ENCODE results near the gene FOXD3. TPM values are rescaled to one million over a fixed set of nuclear protein-coding genes. Genes with fewer than 3 reads are reported as not detected.
"Not testable (repeated sequence)": the region's sequence is repeated elsewhere in the genome, so short reads cannot be mapped to it uniquely, and the experiment has no call there.

Gene FOXD3
- total RNA-seq, 1 donor from 2014 or later = 5.2 TPM

GRCh38 chr1:63327417-63328054 is 5.2 kb downstream of the FOXD3 start:
- no peak overlapping the region for H3K9ac ChIP-seq (ENCODE audit: low read depth in 1 of 3, low read length in 3 of 3)
- no peak overlapping the region for H3K4me3 ChIP-seq (ENCODE audit: low read length in 3 of 3)
- peaks cover 87 to 91% (median 90%) of the 10 kb centered on the region in 3 donors for H3K27me3 ChIP-seq (ENCODE audit: control insufficient read depth in 3 of 3, insufficient read depth in 3 of 3, low read length in 3 of 3)
- no peaks in the 10 kb centered on the region for H3K36me3 ChIP-seq (ENCODE audit: control insufficient read depth in 3 of 3, insufficient read depth in 3 of 3, low read length in 3 of 3)
- H3K9me3 ChIP-seq (ENCODE audit: control insufficient read depth in 3 of 3, low read length in 3 of 3) = no peaks in the 10 kb centered on the region
- H3K4me1 ChIP-seq (ENCODE audit: control insufficient read depth in 3 of 3, insufficient read depth in 3 of 3, low read length in 3 of 3) = peaks cover 0 to 18% (median 9%) of the 10 kb centered on the region in 3 donors
- H3K27ac ChIP-seq (ENCODE audit: low read depth, low read length) = no peak overlapping the region

- Histone ChIP-seq H3K4me1 (ENCODE audit: control insufficient read depth in 3 of 3, insufficient read depth in 3 of 3, low read length in 3 of 3) (peaks cover 0 to 16% (median 7%) of the 10 kb centered on the region in 3 donors), H3K27me3 (ENCODE audit: control insufficient read depth in 3 of 3, insufficient read depth in 3 of 3, low read length in 3 of 3) (peaks cover 83 to 90% (median 89%) of the 10 kb centered on the region in 3 donors), H3K27ac (ENCODE audit: low read depth, low read length) (no peak overlapping the region), H3K9ac (ENCODE audit: low read depth in 1 of 3, low read length in 3 of 3) (no peak overlapping the region), H3K4me3 (ENCODE audit: low read length in 3 of 3) (no peak overlapping the region), H3K36me3 (ENCODE audit: control insufficient read depth in 3 of 3, insufficient read depth in 3 of 3, low read length in 3 of 3) (no peaks in the 10 kb centered on the region), H3K9me3 (ENCODE audit: control insufficient read depth in 3 of 3, low read length in 3 of 3) (no peaks in the 10 kb centered on the region)
Measured at GRCh38 chr1:63328122-63328521, 5.8 kb downstream of the FOXD3 start.

GRCh38 chr1:63328781-63329180 is 6.4 kb downstream of the FOXD3 start:
- Histone ChIP-seq H3K4me3 (ENCODE audit: low read length in 3 of 3) (no peak overlapping the region), H3K27me3 (ENCODE audit: control insufficient read depth in 3 of 3, insufficient read depth in 3 of 3, low read length in 3 of 3) (peaks cover 83 to 87% (median 84%) of the 10 kb centered on the region in 3 donors), H3K36me3 (ENCODE audit: control insufficient read depth in 3 of 3, insufficient read depth in 3 of 3, low read length in 3 of 3) (no peaks in the 10 kb centered on the region), H3K9ac (ENCODE audit: low read depth in 1 of 3, low read length in 3 of 3) (no peak overlapping the region), H3K9me3 (ENCODE audit: control insufficient read depth in 3 of 3, low read length in 3 of 3) (no peaks in the 10 kb centered on the region), H3K27ac (ENCODE audit: low read depth, low read length) (no peak overlapping the region), H3K4me1 (ENCODE audit: control insufficient read depth in 3 of 3, insufficient read depth in 3 of 3, low read length in 3 of 3) (peaks cover 0 to 13% (median 7%) of the 10 kb centered on the region in 3 donors)

GRCh38 chr1:63329621-63330330 is 7.4 kb downstream of the FOXD3 start:
- Histone ChIP-seq H3K36me3 (ENCODE audit: control insufficient read depth in 3 of 3, insufficient read depth in 3 of 3, low read length in 3 of 3) (no peaks in the 10 kb centered on the region), H3K4me1 (ENCODE audit: control insufficient read depth in 3 of 3, insufficient read depth in 3 of 3, low read length in 3 of 3) (peaks cover 0 to 8% (median 7%) of the 10 kb centered on the region in 3 donors), H3K27ac (ENCODE audit: low read depth, low read length) (no peak overlapping the region), H3K9ac (ENCODE audit: low read depth in 1 of 3, low read length in 3 of 3) (no peak overlapping the region), H3K9me3 (ENCODE audit: control insufficient read depth in 3 of 3, low read length in 3 of 3) (no peaks in the 10 kb centered on the region), H3K27me3 (ENCODE audit: control insufficient read depth in 3 of 3, insufficient read depth in 3 of 3, low read length in 3 of 3) (peaks cover 74 to 81% (median 78%) of the 10 kb centered on the region in 3 donors), H3K4me3 (ENCODE audit: low read length in 3 of 3) (no peak overlapping the region)

GRCh38 chr1:63330331-63330916 is 8.1 kb downstream of the FOXD3 start:
- Histone ChIP-seq H3K36me3 (ENCODE audit: control insufficient read depth in 3 of 3, insufficient read depth in 3 of 3, low read length in 3 of 3) (no peaks in the 10 kb centered on the region), H3K27me3 (ENCODE audit: control insufficient read depth in 3 of 3, insufficient read depth in 3 of 3, low read length in 3 of 3) (peaks cover 75 to 77% (median 77%) of the 10 kb centered on the region in 3 donors), H3K27ac (ENCODE audit: low read depth, low read length) (no peak overlapping the region), H3K9ac (ENCODE audit: low read depth in 1 of 3, low read length in 3 of 3) (no peak overlapping the region), H3K4me1 (ENCODE audit: control insufficient read depth in 3 of 3, insufficient read depth in 3 of 3, low read length in 3 of 3) (peaks cover 0 to 8% (median 7%) of the 10 kb centered on the region in 3 donors), H3K9me3 (ENCODE audit: control insufficient read depth in 3 of 3, low read length in 3 of 3) (no peaks in the 10 kb centered on the region), H3K4me3 (ENCODE audit: low read length in 3 of 3) (no peak overlapping the region)

GRCh38 chr1:63342402-63342801 is 20.0 kb downstream of the FOXD3 start:
- no peaks in the 10 kb centered on the region for H3K36me3 ChIP-seq (ENCODE audit: control insufficient read depth in 3 of 3, insufficient read depth in 3 of 3, low read length in 3 of 3)

GRCh38 chr1:63343922-63344321 is 21.6 kb downstream of the FOXD3 start:
- no peak overlapping the region for H3K27ac ChIP-seq (ENCODE audit: low read depth, low read length)
- H3K36me3 ChIP-seq (ENCODE audit: control insufficient read depth in 3 of 3, insufficient read depth in 3 of 3, low read length in 3 of 3) = no peaks in the 10 kb centered on the region
- H3K9ac ChIP-seq (ENCODE audit: low read depth in 1 of 3, low read length in 3 of 3) = no peak overlapping the region
- H3K9me3 ChIP-seq (ENCODE audit: control insufficient read depth in 3 of 3, low read length in 3 of 3) = no peaks in the 10 kb centered on the region
- no peak overlapping the region for H3K4me3 ChIP-seq (ENCODE audit: low read length in 3 of 3)
- no peaks in the 10 kb centered on the region for H3K4me1 ChIP-seq (ENCODE audit: control insufficient read depth in 3 of 3, insufficient read depth in 3 of 3, low read length in 3 of 3)
- H3K27me3 ChIP-seq (ENCODE audit: control insufficient read depth in 3 of 3, insufficient read depth in 3 of 3, low read length in 3 of 3) = peaks cover 0 to 5% (median 3%) of the 10 kb centered on the region in 3 donors

More at GRCh38 chr1:63342402-63342801, 20.0 kb downstream of the FOXD3 start:
- Histone ChIP-seq H3K27me3 (ENCODE audit: control insufficient read depth in 3 of 3, insufficient read depth in 3 of 3, low read length in 3 of 3) (peaks cover 0 to 5% (median 3%) of the 10 kb centered on the region in 3 donors), H3K27ac (ENCODE audit: low read depth, low read length) (no peak overlapping the region), H3K9ac (ENCODE audit: low read depth in 1 of 3, low read length in 3 of 3) (no peak overlapping the region), H3K9me3 (ENCODE audit: control insufficient read depth in 3 of 3, low read length in 3 of 3) (no peaks in the 10 kb centered on the region), H3K4me3 (ENCODE audit: low read length in 3 of 3) (no peak overlapping the region), H3K4me1 (ENCODE audit: control insufficient read depth in 3 of 3, insufficient read depth in 3 of 3, low read length in 3 of 3) (no peaks in the 10 kb centered on the region)

- Histone ChIP-seq H3K27me3 (ENCODE audit: control insufficient read depth in 3 of 3, insufficient read depth in 3 of 3, low read length in 3 of 3) (peaks cover 3 to 11% (median 8%) of the 10 kb centered on the region in 3 donors), H3K36me3 (ENCODE audit: control insufficient read depth in 3 of 3, insufficient read depth in 3 of 3, low read length in 3 of 3) (no peaks in the 10 kb centered on the region), H3K27ac (ENCODE audit: low read depth, low read length) (no peak overlapping the region), H3K4me1 (ENCODE audit: control insufficient read depth in 3 of 3, insufficient read depth in 3 of 3, low read length in 3 of 3) (no peaks in the 10 kb centered on the region), H3K9ac (ENCODE audit: low read depth in 1 of 3, low read length in 3 of 3) (no peak overlapping the region), H3K9me3 (ENCODE audit: control insufficient read depth in 3 of 3, low read length in 3 of 3) (no peaks in the 10 kb centered on the region), H3K4me3 (ENCODE audit: low read length in 3 of 3) (no peak overlapping the region)
Measured at GRCh38 chr1:63350320-63350719, 28.0 kb downstream of the FOXD3 start.

- no peaks in the 10 kb centered on the region for H3K4me1 ChIP-seq (ENCODE audit: control insufficient read depth in 3 of 3, insufficient read depth in 3 of 3, low read length in 3 of 3)
- no peak overlapping the region for H3K4me3 ChIP-seq (ENCODE audit: low read length in 3 of 3)
- no peaks in the 10 kb centered on the region for H3K36me3 ChIP-seq (ENCODE audit: control insufficient read depth in 3 of 3, insufficient read depth in 3 of 3, low read length in 3 of 3)
- no peak overlapping the region for H3K27ac ChIP-seq (ENCODE audit: low read depth, low read length)
- H3K27me3 ChIP-seq (ENCODE audit: control insufficient read depth in 3 of 3, insufficient read depth in 3 of 3, low read length in 3 of 3) = peaks cover 3 to 6% (median 5%) of the 10 kb centered on the region in 3 donors
- no peak overlapping the region for H3K9ac ChIP-seq (ENCODE audit: low read depth in 1 of 3, low read length in 3 of 3)
- H3K9me3 ChIP-seq (ENCODE audit: control insufficient read depth in 3 of 3, low read length in 3 of 3) = no peaks in the 10 kb centered on the region
Measured at GRCh38 chr1:63352736-63353135, 30.4 kb downstream of the FOXD3 start.

- H3K27me3 ChIP-seq (ENCODE audit: control insufficient read depth in 3 of 3, insufficient read depth in 3 of 3, low read length in 3 of 3); H3K4me1 ChIP-seq (ENCODE audit: control insufficient read depth in 3 of 3, insufficient read depth in 3 of 3, low read length in 3 of 3); H3K36me3 ChIP-seq (ENCODE audit: control insufficient read depth in 3 of 3, insufficient read depth in 3 of 3, low read length in 3 of 3); H3K9ac ChIP-seq (ENCODE audit: low read depth in 1 of 3, low read length in 3 of 3); H3K4me3 ChIP-seq (ENCODE audit: low read length in 3 of 3); H3K9me3 ChIP-seq (ENCODE audit: control insufficient read depth in 3 of 3, low read length in 3 of 3); H3K27ac ChIP-seq (ENCODE audit: low read depth, low read length): not testable (repeated sequence)
Measured at GRCh38 chr1:63356234-63356633, 33.9 kb downstream of the FOXD3 start.

All from skeletal muscle tissue (tissue), 4 donors.